Neural crest cell (in vitro differentiated cells): Measurements from ENCODE around the gene EIF2S1. TPM values are rescaled to one million over a fixed set of nuclear protein-coding genes. Genes with fewer than 3 reads are reported as not detected.
A peak's percentile ranks its signal among the peaks of the same experiment; 100 is the strongest.

Source experiments
- DNase-seq: peaks from one replicate; pipeline ENCODE4 v3.0.0; 2021; ENCODE audit warnings: low read depth, mixed read lengths, low spot score
- H3K27ac Mint-ChIP-seq: one replicate; pipeline ENCODE4 v1.8.0; 2021; ENCODE audit warnings: mild to moderate bottlenecking, mixed read lengths; ENCODE audit not compliant: unreplicated experiment
- H3K27me3 Mint-ChIP-seq: 2 replicates; pipeline ENCODE4 v1.8.0; 2021; ENCODE audit warnings: low read depth, mild to moderate bottlenecking, mixed read lengths
- H3K36me3 Mint-ChIP-seq: 2 replicates; pipeline ENCODE4 v1.8.0; 2021; ENCODE audit warnings: low read depth, mild to moderate bottlenecking, mixed read lengths
- H3K4me1 Mint-ChIP-seq: 2 replicates; pipeline ENCODE4 v1.8.0; 2021; ENCODE audit warnings: mixed read lengths
- H3K4me3 Mint-ChIP-seq: one replicate; pipeline ENCODE4 v1.8.0; 2021; ENCODE audit warnings: mild to moderate bottlenecking, mixed read lengths
- H3K9me3 Mint-ChIP-seq: 2 replicates; pipeline ENCODE4 v1.8.0; 2021; ENCODE audit warnings: mixed read lengths
- total RNA-seq: library from RNA; stranded (reverse); gene quantifications from 2 replicates; pipeline ENCODE4 v1.2.1, GENCODE V29; 2021
- TF ChIP-seq, protein P1 (sequence below): fragments of 200-600 bp; sonication (generic); conservative IDR thresholded peaks from 2 replicates; pipeline ENCODE4 v1.5.0; 2021; ENCODE audit warnings: antibody characterized with exemption, mild to moderate bottlenecking

Gene EIF2S1
- total RNA-seq, 1 donor from 2014 or later, result 115 TPM

DNA sequence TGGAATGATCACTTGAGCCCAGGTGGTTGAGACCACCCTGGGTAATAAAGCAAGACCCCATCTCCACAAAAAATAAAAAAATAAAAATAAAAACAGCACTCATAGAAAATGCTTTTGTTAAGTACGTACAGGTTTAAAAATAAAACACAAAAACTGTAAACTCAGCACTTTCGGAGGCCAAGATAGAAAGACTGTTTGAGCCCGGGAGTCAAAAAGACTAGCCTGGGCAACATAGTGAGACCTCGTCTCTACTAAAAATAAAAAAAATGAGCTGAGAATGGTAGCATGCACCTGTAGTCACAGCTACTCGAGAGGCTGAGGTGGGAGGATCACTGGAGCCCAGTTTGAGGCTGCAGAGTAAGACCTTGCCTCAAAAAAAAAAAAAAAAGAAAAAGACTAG, 8.1 kb upstream of the EIF2S1 start:
- H3K4me3 Mint-ChIP-seq, result no peak overlapping the region
- H3K36me3 Mint-ChIP-seq, result peaks cover 4% of the 10 kb centered on the region
- no peaks in the 10 kb centered on the region for H3K9me3 Mint-ChIP-seq
- no peak for DNase-seq
- TF ChIP-seq, protein P1, sequence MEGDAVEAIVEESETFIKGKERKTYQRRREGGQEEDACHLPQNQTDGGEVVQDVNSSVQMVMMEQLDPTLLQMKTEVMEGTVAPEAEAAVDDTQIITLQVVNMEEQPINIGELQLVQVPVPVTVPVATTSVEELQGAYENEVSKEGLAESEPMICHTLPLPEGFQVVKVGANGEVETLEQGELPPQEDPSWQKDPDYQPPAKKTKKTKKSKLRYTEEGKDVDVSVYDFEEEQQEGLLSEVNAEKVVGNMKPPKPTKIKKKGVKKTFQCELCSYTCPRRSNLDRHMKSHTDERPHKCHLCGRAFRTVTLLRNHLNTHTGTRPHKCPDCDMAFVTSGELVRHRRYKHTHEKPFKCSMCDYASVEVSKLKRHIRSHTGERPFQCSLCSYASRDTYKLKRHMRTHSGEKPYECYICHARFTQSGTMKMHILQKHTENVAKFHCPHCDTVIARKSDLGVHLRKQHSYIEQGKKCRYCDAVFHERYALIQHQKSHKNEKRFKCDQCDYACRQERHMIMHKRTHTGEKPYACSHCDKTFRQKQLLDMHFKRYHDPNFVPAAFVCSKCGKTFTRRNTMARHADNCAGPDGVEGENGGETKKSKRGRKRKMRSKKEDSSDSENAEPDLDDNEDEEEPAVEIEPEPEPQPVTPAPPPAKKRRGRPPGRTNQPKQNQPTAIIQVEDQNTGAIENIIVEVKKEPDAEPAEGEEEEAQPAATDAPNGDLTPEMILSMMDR, result no peak
- no peaks in the 10 kb centered on the region for H3K27me3 Mint-ChIP-seq
- H3K4me1 Mint-ChIP-seq, result no peaks in the 10 kb centered on the region
- H3K27ac Mint-ChIP-seq, result no peak overlapping the region

DNA sequence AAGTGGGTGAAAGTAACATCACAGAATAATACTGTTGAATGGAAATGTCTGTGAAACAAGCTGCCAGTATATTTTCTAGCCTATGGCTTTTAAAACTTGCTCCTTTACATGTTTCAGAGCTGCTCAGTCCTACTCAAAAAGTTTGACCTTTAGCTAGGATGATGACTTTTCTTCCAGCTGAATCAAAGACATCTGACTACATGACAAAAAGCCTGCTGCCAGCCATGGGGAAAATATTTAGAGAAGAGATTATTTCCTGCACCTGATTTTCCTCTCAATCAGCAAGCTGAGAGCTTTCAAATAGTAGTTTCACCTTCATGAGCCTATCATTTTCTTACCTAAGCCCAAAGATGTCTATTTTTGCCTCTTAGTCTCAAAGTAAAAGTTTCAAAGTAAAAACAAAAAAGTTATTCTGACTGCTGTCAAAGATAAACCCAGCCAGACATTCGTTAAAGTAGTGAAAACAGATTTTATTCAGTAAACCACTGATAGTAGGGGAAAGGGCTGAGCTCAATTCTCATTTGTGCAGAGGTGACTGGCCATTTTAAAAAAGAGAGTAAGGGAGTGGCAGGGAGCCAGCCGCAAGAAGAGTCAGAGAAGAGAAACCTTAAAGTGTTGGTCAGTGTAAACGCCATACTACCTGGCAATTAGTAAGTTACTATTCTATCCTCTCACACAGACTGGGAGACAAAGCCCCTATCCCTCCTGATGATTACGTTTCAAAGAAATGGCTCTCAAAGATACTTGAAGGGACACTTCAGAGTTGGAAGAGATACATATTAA, 2.8 kb upstream of the EIF2S1 start:
- TF ChIP-seq, protein P1, result no peak
- no peaks in the 10 kb centered on the region for H3K36me3 Mint-ChIP-seq
- H3K27ac Mint-ChIP-seq, result no peak overlapping the region
- peaks cover 39% of the 10 kb centered on the region for H3K4me1 Mint-ChIP-seq
- peak overlapping the region; percentile 99 for H3K4me3 Mint-ChIP-seq
- DNase-seq, result no peak
- H3K9me3 Mint-ChIP-seq, result no peaks in the 10 kb centered on the region
- no peaks in the 10 kb centered on the region for H3K27me3 Mint-ChIP-seq

DNA sequence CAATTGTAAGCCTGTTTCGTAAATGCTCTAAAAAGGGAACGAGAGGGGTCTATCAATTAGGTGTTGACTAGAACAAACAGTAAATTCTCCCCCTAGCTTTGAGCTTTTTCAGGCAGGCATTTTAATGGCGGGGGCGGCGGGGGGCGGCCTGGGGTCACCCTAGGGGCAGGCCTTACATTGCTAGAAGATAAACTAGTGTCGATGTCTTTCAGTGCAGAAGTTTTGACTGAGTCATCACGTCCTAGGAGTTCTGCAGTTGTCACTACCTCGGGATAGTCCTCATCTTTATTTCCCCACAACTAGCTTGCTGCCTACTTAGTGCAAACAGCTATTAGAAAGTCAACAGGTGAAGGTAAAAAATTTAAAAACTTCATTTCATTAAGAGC, 2.2 kb upstream of the EIF2S1 start:
- H3K9me3 Mint-ChIP-seq, result no peaks in the 10 kb centered on the region
- H3K4me3 Mint-ChIP-seq, result peak overlapping the region; percentile 99
- H3K27ac Mint-ChIP-seq, result no peak overlapping the region
- no peaks in the 10 kb centered on the region for H3K27me3 Mint-ChIP-seq
- DNase-seq, result no peak
- TF ChIP-seq, protein P1, result no peak
- H3K4me1 Mint-ChIP-seq, result peaks cover 42% of the 10 kb centered on the region
- no peaks in the 10 kb centered on the region for H3K36me3 Mint-ChIP-seq

DNA sequence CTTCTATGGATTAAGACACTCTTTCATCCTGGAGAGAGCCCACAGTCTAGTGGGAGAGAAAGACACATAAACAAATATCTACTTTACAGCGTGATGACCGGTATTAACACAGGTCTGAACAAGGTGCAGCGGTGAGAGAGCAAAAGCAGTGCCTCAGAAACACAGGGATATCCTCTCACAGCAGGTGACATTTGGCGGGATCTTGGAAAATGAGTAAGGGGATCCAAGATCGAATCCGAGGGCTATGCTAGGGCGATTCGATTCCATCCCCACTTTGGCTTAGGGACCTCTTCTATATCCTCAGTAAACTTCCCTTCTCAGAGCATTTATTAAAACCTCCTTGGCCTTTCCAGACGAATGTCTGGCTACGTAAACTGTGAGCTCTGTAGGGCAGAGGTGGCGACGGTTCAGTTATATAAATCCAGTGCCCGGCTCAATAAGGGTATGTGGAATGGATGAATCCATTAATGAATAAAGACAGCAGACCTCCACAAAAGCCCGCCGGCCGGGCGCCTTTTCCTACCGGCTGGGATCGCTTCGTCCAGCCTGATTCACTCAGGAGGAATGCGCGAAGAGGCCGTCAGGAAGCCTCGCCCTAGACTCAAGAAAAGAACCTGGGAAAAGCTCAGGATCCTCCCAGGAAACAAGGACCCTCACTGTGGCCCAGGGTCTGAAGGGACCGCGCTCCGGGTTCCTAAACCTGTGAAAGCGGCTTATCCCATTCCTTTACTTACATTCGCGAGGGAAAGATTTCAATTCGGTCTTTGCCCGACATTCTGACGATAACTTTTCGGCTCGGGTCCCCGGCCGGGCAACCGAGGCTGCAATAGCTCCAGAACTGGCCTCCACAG, 979 bp upstream of the EIF2S1 start:
- H3K4me3 Mint-ChIP-seq, result peak overlapping the region; percentile 99

DNA sequence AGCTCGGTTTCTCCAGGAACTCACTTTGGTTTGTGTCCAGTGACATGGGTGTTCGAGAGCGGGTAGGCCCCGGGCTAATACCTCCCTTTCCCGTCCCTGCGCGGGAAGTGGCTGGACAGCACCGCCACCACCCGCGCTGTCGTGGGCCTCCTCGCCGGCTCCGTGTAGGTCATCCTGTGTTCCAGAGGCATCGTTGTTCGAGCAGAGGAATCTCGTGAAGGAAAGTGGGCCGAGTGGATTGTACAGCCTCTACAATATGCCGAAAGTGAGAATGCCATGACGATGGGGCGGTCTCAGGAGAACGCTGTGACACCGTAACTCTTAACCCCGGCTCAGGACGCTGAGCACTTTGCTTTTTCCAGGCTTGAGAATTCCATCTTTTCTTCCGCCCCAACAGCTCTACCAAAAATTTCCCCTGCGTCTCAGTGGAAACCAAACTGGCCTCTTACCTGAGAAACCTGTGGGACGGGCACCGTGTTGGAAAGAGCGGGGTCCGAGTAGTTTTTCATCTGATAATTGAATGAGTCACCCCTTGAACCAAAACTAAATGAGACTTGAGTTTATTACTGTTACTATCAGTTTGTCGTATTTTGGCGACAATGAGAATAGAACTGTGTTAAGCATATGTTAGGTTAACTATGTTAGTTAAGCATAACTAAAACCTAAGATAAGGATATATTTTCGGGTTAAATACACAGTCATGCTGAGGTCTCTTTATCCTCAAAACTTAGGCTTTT, 510 bp downstream of the EIF2S1 start:
- Mint-ChIP-seq H3K9me3 (no peaks in the 10 kb centered on the region), H3K4me1 (peaks cover 42% of the 10 kb centered on the region), H3K36me3 (peaks cover 3% of the 10 kb centered on the region), H3K4me3 (peak overlapping the region; percentile 99), H3K27ac (peak overlapping the region; percentile 97), H3K27me3 (no peaks in the 10 kb centered on the region)
- no peak for DNase-seq
- TF ChIP-seq, protein P1, result no peak

More for the DNA sequence above, 979 bp upstream of the EIF2S1 start:
- H3K4me1 Mint-ChIP-seq, result peaks cover 42% of the 10 kb centered on the region
- no peaks in the 10 kb centered on the region for H3K36me3 Mint-ChIP-seq
- no peaks in the 10 kb centered on the region for H3K9me3 Mint-ChIP-seq
- TF ChIP-seq, protein P1, result no peak
- peak overlapping the region; percentile 97 for H3K27ac Mint-ChIP-seq
- no peaks in the 10 kb centered on the region for H3K27me3 Mint-ChIP-seq
- DNase-seq, result no peak
